Body of pancreas (tissue), 4 donors: ENCODE measurements around the gene UNC93A.

Source experiments
- CTCF ChIP-seq, 7 experiments: fragments of 450-650 bp in 4 of 7; fragments of 200-600 bp in 3 of 7; sonication (generic) in 3 of 7; IDR thresholded peaks; one replicate each; pipeline ENCODE4 v1.5.1; 2016 to 2019; ENCODE audit warnings: antibody characterized with exemption in 7 of 7
- POLR2A ChIP-seq, 3 donors: fragments of 450-650 bp; IDR thresholded peaks; one replicate each; pipeline ENCODE4 v1.6.1; 2016; ENCODE audit warnings: antibody characterized with exemption in 3 of 3, mild to moderate bottlenecking in 2 of 3

GRCh38 chr6:167311286-167311685, 20.2 kb downstream of the UNC93A start:
- TF ChIP-seq CTCF (IDR thresholded peaks at IDR 0.05): no peak
- TF ChIP-seq POLR2A (IDR thresholded peaks at IDR 0.05): no peak
